PC-9 (cell line): Measurements from ENCODE around the gene NACA. TPM values are rescaled to one million over a fixed set of nuclear protein-coding genes. Genes with fewer than 3 reads are reported as not detected.

Source experiments
- BruUV-seq: library from RNA; stranded (reverse); fragments of 400-500 nt; replicated peaks from 2 replicates; lab custom pipeline; 2021; lab: Mats Ljungman, UMichigan
- CTCF ChIA-PET: fragments of 300-600 bp; sonication (Branson Sonifier 250); formaldehyde crosslinking; loops from one replicate; lab custom pipeline; 2022; ENCODE audit warnings: antibody characterized with exemption; lab: Charles Lee
- POLR2A ChIA-PET: fragments of 300-600 bp; sonication (Branson Sonifier 250); formaldehyde crosslinking; loops from one replicate; lab custom pipeline; 2022; ENCODE audit warnings: antibody characterized with exemption; ENCODE audit not compliant: unreplicated experiment; lab: Charles Lee
- DNase-seq, 2 experiments: peaks; one replicate each; pipeline versions ENCODE4 v3.0.0 to v3.0.0-alpha.2; 2015 to 2022; ENCODE audit warnings: mixed read lengths in 1 of 2
- H2AFZ ChIP-seq: fragments of 200-600 bp; sonication (generic); 2 replicates; pipeline ENCODE4 v1.8.1; 2017; ENCODE audit warnings: antibody characterized with exemption
- H3F3A ChIP-seq: fragments of 200-600 bp; sonication (generic); 2 replicates; pipeline ENCODE4 v1.8.1; 2017; ENCODE audit warnings: antibody characterized with exemption, mild to moderate bottlenecking, low read depth; ENCODE audit not compliant: insufficient read depth
- H3K27ac ChIP-seq: fragments of 200-600 bp; sonication (generic); 2 replicates; pipeline ENCODE4 v1.6.1; 2016; ENCODE audit warnings: mixed run types
- H3K27me3 ChIP-seq: fragments of 200-600 bp; sonication (generic); 2 replicates; pipeline ENCODE4 v1.6.1; 2016; ENCODE audit warnings: low read depth, mixed run types; ENCODE audit not compliant: insufficient read depth
- H3K36me3 ChIP-seq: fragments of 200-600 bp; sonication (generic); 2 replicates; pipeline ENCODE4 v1.6.1; 2016; ENCODE audit warnings: low read depth, mixed run types
- H3K4me1 ChIP-seq: fragments of 200-600 bp; sonication (generic); replicated peaks from 2 replicates; pipeline ENCODE4 v1.6.1; 2016; ENCODE audit warnings: mixed run types; ENCODE audit not compliant: insufficient read depth
- H3K4me2 ChIP-seq: fragments of 200-600 bp; sonication (generic); 2 replicates; pipeline ENCODE4 v1.6.1; 2017; ENCODE audit warnings: mixed run types
- H3K4me3 ChIP-seq: fragments of 200-600 bp; sonication (generic); 2 replicates; pipeline ENCODE4 v1.6.1; 2016; ENCODE audit warnings: mixed run types
- H3K79me2 ChIP-seq: fragments of 200-600 bp; sonication (generic); 2 replicates; pipeline ENCODE4 v1.6.1; 2017; ENCODE audit warnings: low read depth, mixed run types
- H3K9me2 ChIP-seq: fragments of 200-600 bp; sonication (generic); 2 replicates; pipeline ENCODE4 v1.8.1; 2017; ENCODE audit warnings: mild to moderate bottlenecking; ENCODE audit not compliant: insufficient read depth
- H3K9me3 ChIP-seq: fragments of 200-600 bp; sonication (generic); 2 replicates; pipeline ENCODE4 v1.8.1; 2016; ENCODE audit warnings: low read depth; ENCODE audit not compliant: insufficient read depth
- H4K20me1 ChIP-seq: fragments of 200-600 bp; sonication (generic); 2 replicates; pipeline ENCODE4 v1.8.1; 2017; ENCODE audit not compliant: insufficient read depth
- EZH2 ChIP-seq: fragments of 200-600 bp; sonication (generic); IDR thresholded peaks from 2 replicates; pipeline ENCODE4 v1.8.0; 2017; ENCODE audit warnings: antibody characterized with exemption, low read depth
- intact Hi-C: fragments of 100-400 bp; cut with micrococcal nuclease; formaldehyde crosslinking; loops from one replicate; pipeline ENCODE4 v1.10.0; 2022; ENCODE audit not compliant: unreplicated experiment
- total RNA-seq: library from RNA; stranded (reverse); gene quantifications from 2 replicates; pipeline ENCODE4 v1.2.3, GENCODE V29; 2021
- TF ChIP-seq, protein P1 (sequence below): fragments of 200-600 bp; sonication (generic); conservative IDR thresholded peaks from 2 replicates; pipeline ENCODE4 v1.6.1; 2017; ENCODE audit warnings: mixed run types, antibody characterized with exemption, mild to moderate bottlenecking, moderate library complexity

Gene NACA
- total RNA-seq, 1 experiment from 2014 or later = 1,035 TPM

GRCh38 chr12:56718636-56719035 lies 6.5 kb downstream of the NACA start:
- Histone ChIP-seq H3K79me2 (peaks cover 81% of the 10 kb centered on the region), H3K4me2 (no peak overlapping the region), H3K27ac (no peak overlapping the region), H3K9me2 (no peaks in the 10 kb centered on the region), H3K36me3 (peaks cover 69% of the 10 kb centered on the region), H4K20me1 (peaks cover 86% of the 10 kb centered on the region), H2AFZ (no peak overlapping the region), H3K27me3 (no peaks in the 10 kb centered on the region), H3K4me3 (no peak overlapping the region), H3K4me1 (peaks cover 50% of the 10 kb centered on the region), H3F3A (peaks cover 82% of the 10 kb centered on the region), H3K9me3 (no peaks in the 10 kb centered on the region)
- no peak for DNase-seq
- TF ChIP-seq, protein P1, sequence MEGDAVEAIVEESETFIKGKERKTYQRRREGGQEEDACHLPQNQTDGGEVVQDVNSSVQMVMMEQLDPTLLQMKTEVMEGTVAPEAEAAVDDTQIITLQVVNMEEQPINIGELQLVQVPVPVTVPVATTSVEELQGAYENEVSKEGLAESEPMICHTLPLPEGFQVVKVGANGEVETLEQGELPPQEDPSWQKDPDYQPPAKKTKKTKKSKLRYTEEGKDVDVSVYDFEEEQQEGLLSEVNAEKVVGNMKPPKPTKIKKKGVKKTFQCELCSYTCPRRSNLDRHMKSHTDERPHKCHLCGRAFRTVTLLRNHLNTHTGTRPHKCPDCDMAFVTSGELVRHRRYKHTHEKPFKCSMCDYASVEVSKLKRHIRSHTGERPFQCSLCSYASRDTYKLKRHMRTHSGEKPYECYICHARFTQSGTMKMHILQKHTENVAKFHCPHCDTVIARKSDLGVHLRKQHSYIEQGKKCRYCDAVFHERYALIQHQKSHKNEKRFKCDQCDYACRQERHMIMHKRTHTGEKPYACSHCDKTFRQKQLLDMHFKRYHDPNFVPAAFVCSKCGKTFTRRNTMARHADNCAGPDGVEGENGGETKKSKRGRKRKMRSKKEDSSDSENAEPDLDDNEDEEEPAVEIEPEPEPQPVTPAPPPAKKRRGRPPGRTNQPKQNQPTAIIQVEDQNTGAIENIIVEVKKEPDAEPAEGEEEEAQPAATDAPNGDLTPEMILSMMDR = no peak
- no peak for TF ChIP-seq EZH2
- no TSS peak for BruUV-seq
- intact Hi-C loops = no loop called here
- ChIA-PET POLR2A (interaction anchor here (0.5 to 0.8 kb wide), 4 partner anchors 29 to 83 kb away, joined by 3 to 31 read pairs (median 14); no protein-coding TSS in a partner anchor), CTCF (interaction anchor here (0.5 to 0.6 kb wide), 2 partner anchors 8 to 355 kb away, joined by 3 to 4 read pairs; no protein-coding TSS in a partner anchor)

GRCh38 chr12:56718149-56718548 lies 7.0 kb downstream of the NACA start:
- Histone ChIP-seq H4K20me1 (peaks cover 86% of the 10 kb centered on the region), H3K27me3 (no peaks in the 10 kb centered on the region), H3K4me1 (peaks cover 46% of the 10 kb centered on the region), H3K79me2 (peaks cover 76% of the 10 kb centered on the region), H3K27ac (no peak overlapping the region), H3F3A (peaks cover 82% of the 10 kb centered on the region), H2AFZ (no peak overlapping the region), H3K9me2 (no peaks in the 10 kb centered on the region), H3K4me3 (no peak overlapping the region), H3K9me3 (no peaks in the 10 kb centered on the region), H3K36me3 (peaks cover 69% of the 10 kb centered on the region), H3K4me2 (no peak overlapping the region)
- BruUV-seq = no TSS peak
- no peak for TF ChIP-seq EZH2
- TF ChIP-seq, protein P1 = no peak
- intact Hi-C loops = no loop called here
- CTCF ChIA-PET = interaction anchor here (0.6 kb wide), 1 partner anchor 356 kb away, joined by 3 read pairs; no protein-coding TSS in a partner anchor
- DNase-seq = no peak
- POLR2A ChIA-PET = interaction anchor here (0.6 to 0.8 kb wide), 3 partner anchors 29 to 83 kb away, joined by 3 to 31 read pairs (median 23); no protein-coding TSS in a partner anchor

DNA sequence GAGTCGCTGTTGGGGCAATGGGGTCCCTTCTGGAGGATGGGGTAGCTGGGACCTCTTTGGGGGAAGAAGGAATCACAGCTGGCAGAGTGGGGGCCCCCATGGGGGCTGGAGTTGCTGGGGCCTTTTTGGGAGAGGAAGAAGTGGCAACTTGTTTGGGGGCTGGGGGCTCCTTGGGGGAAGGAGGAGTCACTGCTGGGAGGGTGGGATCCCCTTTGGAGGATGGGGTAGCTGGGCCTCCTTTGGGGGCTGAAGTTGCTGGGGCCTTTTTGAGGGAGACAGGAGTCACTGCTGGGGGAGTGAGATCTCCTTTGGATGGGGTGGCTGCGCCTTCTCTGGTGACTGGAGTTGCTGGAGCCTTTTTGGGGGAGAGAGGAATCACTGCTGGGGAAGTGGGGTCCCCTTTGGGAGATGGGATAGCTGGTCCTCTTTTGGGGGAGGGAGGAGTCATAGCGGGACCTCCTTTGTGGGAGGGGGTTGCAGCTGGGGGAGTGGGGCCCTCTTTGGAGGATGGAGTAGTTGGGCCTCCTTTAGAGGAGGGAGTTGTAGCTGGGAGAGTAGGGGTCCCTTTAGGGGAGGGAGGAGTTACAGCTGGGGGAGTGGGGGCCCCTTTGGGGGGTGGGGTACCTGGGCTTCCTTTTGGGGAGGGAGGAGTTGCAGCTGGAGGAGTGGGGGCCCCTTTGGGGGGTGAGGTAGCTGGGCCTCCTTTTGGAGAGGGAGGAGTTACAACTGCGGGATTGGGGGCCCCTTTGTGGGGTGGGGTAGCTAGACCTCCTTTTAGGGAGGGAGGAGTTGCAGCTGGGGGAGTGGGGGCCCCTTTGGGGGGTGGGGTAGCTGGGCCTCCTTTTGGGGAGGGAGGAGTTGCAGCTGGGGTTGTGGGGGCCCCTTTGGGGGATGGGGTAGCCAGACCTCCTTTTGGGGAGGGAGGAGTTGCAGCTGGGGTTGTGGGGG lies 7.9 kb downstream of the NACA start:
- H3K4me1 ChIP-seq = peaks cover 38% of the 10 kb centered on the region
- H3K9me2 ChIP-seq = no peaks in the 10 kb centered on the region
- peaks cover 83% of the 10 kb centered on the region for H3F3A ChIP-seq
- H3K36me3 ChIP-seq = peaks cover 71% of the 10 kb centered on the region
- no peak overlapping the region for H3K4me2 ChIP-seq
- intact Hi-C loops = no loop called here
- no peak overlapping the region for H3K4me3 ChIP-seq
- no peak overlapping the region; the same call in 1 of the 2 replicates for H3K27ac ChIP-seq
- DNase-seq = no peak
- BruUV-seq = no TSS peak
- ChIA-PET POLR2A (no interaction called here), CTCF (no interaction called here)
- no peak for TF ChIP-seq EZH2
- TF ChIP-seq, protein P1 = no peak
- no peaks in the 10 kb centered on the region for H3K9me3 ChIP-seq
- H3K27me3 ChIP-seq = no peaks in the 10 kb centered on the region
- no peak overlapping the region for H2AFZ ChIP-seq
- peaks cover 87% of the 10 kb centered on the region for H4K20me1 ChIP-seq
- peaks cover 67% of the 10 kb centered on the region for H3K79me2 ChIP-seq
